Activated CD8-positive, alpha-beta memory T cell treated with anti-CD3 and anti-CD28 coated beads for 4 hours (primary cell): ENCODE results near the gene OSBPL2.

Experiments used
- DNase-seq, 2 donors: peaks; one replicate each; pipeline ENCODE4 v3.0.0-alpha.2; 2020; ENCODE audit warnings: low read depth in 2 of 2

OSBPL2 gene

DNA sequence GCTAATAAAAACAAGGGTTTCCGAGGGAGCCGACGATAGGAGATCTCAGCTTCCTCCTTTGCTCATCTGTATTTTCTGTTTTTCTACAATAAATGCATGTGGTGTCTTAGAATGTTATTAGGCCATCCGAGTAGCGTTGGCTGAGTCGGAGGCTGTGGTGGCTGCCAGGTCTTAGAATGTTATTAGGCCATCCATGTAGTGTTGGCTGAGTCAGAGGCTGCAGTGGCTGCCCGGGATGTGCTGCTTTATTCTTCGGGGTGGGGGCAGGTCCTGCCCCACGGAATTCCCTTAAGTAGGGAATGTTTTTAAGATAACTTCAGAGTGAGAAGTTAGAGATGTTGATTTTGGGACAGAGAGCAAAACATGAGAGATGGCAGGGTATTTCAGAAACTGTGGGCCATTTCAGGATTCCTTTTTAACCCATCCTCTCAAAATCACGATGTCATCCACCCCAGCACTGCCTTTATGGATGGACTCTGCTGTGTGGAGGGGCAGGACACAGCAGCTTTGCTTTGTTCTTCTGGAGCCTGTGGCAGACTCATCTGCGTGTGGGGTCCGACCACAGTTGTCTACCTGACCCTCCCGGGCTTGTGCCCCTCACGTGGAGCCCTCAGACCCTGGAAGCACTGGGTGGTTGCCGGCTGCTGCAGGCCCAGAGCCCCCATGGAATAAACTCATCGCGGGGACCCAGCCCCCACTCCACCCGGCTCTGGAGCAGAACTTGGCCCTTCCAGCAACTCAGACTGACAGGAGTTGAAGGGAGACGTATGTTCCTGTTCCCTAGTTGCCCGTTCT, 20.4 kb downstream of the OSBPL2 start:
- no peak for DNase-seq

DNA sequence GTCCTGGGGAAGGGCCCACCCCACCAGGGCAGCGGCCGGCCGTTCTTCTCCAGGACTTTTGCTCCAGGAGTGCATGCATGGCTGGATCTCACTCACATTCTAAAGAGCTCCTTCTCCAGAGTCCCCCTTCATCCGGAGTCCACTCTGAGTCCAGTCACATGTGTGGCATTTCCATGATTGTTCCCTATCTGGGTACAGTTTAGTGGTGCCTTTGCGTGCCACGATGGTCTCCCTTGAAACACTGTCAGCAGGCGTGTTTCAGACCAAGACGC, 20.9 kb downstream of the OSBPL2 start:
- DNase-seq: no peak

DNA sequence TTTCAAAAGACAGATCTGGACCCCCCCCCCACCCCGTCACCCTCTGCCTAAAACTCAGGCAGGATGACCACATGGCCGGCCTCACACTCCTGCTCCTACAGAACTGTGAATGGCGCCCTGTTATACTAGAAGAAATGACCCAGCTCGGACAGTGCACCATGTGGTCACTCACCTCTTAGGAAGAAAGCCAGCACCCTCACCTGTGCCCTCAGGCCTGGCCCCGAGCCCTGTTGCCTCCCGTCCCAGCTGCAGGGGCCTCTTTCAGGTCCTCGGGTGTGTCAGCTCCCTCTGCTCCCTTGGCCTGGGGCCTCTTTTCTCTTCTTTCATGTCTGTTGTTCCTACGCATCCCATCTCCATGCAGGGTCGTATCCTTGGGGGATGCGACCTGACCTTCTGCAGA, 23.7 kb downstream of the OSBPL2 start:
- DNase-seq: no peak

- no peak for DNase-seq
Observed at GRCh38 chr20:62263396-62263795, 25.1 kb downstream of the OSBPL2 start.

GRCh38 chr20:62265365-62265764, 27.0 kb downstream of the OSBPL2 start:
- no peak for DNase-seq

DNA sequence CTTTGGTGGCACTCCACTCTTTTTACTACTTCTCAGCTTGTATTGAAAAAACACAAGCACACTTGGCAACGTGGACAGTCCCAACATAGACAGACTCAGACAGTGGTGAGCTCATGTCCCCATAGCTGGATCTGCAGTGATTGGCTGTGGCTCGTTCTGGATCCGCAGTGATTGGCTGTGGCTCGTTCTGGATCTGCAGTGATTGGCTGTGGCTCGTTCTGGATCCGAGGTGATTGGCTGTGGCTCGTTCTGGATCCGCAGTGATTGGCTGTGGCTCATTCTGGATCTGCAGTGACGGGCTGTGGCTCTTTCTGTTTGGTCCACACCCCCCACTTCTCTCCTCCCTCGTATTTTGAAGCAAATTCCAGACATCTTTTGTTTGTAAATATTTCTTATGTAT, 28.0 kb downstream of the OSBPL2 start:
- no peak for DNase-seq

- DNase-seq: no peak
Observed at GRCh38 chr20:62266851-62267250, 28.5 kb downstream of the OSBPL2 start.

GRCh38 chr20:62267543-62267942, 29.2 kb downstream of the OSBPL2 start:
- DNase-seq: no peak

DNA sequence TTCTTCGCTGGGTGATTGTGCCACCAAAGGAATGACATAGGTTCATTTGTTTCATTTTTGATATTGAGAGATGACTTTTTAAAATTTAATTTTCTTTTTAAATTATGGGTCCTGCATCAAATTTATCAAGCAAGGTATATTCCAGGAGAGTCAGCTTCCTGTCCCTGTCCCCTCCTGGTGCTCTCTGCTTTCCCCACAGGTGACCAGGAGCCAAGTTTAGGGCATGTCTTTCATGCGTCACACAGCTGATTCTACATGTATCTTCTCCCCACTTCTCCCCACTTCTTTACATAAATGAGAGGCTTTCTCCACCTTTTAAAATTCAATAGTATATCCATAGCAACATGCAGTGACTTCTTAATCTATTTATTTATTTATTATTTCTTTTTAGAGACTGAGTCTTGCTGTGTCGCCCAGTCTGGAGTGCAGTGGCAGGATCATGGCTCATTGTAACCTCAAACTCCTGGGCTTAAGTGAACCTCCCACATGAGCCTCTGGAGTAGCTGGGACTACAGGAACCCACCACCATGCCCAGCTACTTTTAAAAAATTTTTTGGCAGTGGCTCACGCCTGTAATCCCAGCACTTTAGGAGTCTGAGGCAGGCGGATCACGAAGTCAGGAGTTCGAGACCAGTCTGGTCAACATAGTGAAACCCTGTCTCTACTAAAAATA, 30.0 kb downstream of the OSBPL2 start:
- DNase-seq: no peak

GRCh38 chr20:62269378-62269777, 31.1 kb downstream of the OSBPL2 start:
- no peak for DNase-seq

GRCh38 chr20:62269871-62270270, 31.6 kb downstream of the OSBPL2 start:
- DNase-seq: no peak

- DNase-seq: no peak
Observed at GRCh38 chr20:62272200-62272599, 33.9 kb downstream of the OSBPL2 start.

DNA sequence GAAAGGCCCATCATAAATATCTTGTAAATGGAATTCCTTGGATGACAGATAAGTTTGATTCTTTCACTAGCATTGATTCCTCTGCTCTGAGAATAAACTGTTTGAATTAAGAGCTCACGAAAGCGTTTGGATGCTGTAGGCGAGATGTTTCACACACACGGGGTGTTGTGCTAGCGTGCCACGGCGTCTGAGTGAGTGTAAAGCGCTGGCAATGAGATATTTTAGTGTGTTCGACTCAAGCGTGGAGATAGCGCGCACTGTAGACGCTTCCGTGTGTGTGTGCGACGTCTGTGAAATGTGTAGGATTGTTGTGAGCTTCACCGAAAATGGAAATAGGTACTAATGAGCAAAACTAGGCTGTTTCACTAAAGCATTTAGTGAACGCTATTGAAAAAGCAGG, 35.1 kb downstream of the OSBPL2 start:
- no peak for DNase-seq

DNA sequence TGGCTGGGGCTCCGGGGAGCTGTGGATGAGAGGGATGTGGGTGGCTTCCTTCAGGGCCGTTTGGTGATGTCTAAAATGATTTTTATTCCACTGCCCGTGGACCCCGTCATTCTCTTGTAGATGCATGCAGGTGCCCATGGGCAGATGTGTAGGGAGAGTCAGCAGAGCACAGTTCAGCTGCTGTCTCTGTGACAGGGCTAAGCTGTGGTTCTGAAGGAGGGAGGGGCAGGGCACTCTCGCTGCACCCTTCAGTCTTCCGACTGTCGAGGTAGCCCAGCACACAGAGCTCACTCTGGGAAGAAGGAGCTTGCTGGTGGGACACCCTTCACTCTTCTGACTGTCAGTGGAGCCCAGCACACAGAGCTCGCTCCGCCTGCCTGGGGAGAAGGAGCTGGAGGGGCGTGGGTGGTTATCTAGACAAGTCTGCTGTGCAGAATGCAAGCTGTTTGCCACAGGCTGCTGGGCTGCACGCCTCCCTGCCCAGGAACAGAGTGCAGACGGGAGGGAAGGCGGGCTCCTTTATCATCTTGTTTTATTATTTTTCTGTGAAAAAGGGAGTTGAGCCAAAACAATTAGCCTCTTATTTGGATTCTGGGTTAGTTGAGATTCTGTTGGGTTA, 36.1 kb downstream of the OSBPL2 start:
- no peak for DNase-seq

DNA sequence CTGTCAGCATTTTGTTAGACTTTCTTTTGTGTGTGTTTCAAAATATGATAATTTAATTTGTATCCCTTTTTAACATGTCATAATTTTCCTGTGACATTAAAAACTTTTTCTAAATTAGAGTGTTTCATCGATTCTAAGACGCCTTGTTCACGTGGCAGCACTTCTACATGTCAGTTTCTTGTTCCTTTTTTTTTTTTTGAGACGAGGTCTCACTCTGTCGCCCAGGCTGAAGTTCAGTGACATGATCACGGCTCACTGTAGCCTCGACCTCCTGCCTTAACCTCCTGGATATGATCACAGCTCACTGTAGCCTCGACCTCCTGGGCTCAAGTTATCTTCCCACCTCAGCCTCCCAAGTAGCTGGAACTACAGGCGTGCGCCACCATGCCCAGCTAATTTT, 36.9 kb downstream of the OSBPL2 start:
- no peak for DNase-seq

- no peak for DNase-seq
Observed at GRCh38 chr20:62276439-62276838, 38.1 kb downstream of the OSBPL2 start.

DNA sequence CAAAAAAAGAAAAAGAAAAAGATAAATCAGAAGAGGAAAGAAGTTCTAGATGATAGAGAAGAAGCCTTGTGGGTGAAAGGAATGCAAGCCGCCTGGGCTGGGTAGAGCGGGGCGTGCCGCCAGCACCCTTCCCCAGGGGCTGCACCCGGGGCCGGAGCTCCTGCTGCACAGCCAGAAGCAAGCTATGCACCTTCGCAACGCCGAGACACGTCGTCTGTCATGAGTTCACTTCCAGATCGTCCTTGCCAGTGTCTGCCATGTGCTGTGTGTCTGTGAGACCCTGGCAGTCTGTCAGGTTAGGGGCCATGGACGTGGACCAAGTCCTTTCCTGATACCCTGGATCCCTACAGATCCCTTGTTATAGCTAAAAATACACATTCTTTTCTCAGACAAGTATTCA, 38.9 kb downstream of the OSBPL2 start:
- DNase-seq: no peak

DNA sequence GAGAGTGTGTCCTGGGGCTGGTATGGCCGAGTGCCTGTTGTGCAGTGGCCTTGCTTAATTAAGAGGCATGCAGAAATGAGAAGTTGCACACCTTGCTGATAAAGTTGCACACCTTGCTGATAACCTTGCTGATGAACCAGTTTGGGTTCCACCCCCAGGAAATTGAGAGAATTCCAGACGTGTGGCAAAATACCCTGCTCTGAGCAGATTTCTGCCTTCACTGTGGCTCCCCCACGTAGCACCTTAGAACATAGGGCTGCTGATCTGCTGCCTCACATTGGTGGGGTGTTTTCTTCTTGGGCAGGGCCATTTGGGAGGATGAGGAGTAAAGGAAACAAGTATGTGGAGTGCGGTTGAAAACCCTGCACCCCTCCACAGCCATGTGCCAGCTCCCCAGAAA, 42.0 kb downstream of the OSBPL2 start:
- no peak for DNase-seq

GRCh38 chr20:62281161-62281933, 43.0 kb downstream of the OSBPL2 start:
- no peak for DNase-seq

DNA sequence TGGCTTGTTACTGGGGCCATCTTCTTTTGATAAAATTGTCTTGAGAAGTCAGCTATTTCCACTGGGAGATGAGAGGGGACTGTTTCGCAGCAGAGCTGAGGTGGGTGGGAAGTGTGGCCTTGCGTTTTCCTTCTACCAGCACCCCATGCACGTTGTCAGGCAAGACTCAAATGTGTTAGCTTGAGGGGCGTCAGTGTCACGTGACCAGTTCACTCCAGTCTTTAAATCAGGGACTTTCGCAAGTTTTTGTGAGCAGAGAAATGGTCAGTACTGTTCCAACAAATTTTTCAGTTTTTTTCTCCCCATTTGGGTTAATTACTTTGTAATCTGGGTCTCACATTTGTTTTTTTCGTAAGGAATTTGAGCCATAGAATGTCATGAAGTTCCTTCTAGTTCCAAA, 43.8 kb downstream of the OSBPL2 start:
- no peak for DNase-seq

GRCh38 chr20:62282877-62283503, 44.7 kb downstream of the OSBPL2 start:
- no peak for DNase-seq

- no peak for DNase-seq
Observed at GRCh38 chr20:62284448-62284847, 46.1 kb downstream of the OSBPL2 start.
